GM20000 (cell line): ENCODE measurements around the gene SVIL.

Source experiments
- DNase-seq: peaks from one replicate; pipeline ENCODE4 v3.0.0; 2012; ENCODE audit warnings: low spot score
- CTCF ChIP-seq: IDR thresholded peaks from 2 replicates; pipeline ENCODE4 v1.5.1; 2012; ENCODE audit warnings: mild to moderate bottlenecking, control low read depth; ENCODE audit errors: extremely low read depth, missing control alignments

The SVIL gene

GRCh38 chr10:29534590-29534989 is 100.2 kb downstream of the SVIL start:
- no peak for DNase-seq
- no peak for TF ChIP-seq CTCF

DNA sequence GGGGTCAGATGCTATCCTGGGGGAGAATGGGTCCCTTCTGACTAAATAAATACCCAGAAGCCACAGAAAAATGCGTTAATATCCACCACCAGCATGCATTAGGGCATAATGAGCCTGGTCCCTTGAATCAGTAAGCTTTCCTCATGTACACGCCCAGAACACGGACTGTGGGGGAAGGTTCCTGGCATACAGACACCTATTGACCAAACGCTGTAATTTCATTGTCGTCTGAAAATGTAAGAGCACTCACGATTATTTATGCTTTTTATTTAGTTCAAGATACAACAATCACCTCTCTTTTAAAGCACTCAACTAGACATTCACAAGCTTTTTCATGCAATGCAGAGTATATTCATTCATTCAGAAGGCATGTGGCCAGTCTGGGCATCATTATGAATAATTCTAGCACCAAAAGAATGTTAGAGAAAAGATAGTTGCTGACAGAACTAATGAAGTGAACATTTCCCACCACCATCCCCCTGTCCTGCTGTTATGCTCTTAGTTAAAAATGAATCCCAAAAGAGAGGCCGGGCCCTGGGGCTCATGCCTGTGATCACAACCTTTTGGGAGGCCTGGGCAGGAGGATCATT is 101.0 kb downstream of the SVIL start:
- no peak for TF ChIP-seq CTCF
- no peak for DNase-seq

DNA sequence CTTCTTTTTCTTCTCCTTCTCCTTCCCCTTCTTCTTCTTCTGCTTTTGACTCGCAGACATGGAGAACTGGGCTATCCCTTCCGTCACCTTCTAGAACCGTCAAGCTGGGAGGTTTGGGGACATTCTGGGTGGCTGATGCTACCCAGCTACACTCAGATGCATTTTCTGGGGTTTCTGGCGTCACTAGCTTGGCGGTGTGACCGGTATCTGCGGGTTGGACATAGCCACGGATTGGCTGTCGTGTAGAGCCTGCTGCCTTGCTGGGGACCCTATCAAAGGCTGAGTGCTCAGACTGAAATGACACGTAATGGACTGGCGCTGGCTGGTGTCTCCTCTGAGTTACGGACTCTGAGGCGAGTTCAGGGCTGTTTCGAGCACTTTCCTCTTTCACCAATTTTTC is 101.7 kb downstream of the SVIL start:
- TF ChIP-seq CTCF, result no peak
- DNase-seq, result no peak

GRCh38 chr10:29532256-29532878 is 102.4 kb downstream of the SVIL start:
- TF ChIP-seq CTCF, result no peak

DNA sequence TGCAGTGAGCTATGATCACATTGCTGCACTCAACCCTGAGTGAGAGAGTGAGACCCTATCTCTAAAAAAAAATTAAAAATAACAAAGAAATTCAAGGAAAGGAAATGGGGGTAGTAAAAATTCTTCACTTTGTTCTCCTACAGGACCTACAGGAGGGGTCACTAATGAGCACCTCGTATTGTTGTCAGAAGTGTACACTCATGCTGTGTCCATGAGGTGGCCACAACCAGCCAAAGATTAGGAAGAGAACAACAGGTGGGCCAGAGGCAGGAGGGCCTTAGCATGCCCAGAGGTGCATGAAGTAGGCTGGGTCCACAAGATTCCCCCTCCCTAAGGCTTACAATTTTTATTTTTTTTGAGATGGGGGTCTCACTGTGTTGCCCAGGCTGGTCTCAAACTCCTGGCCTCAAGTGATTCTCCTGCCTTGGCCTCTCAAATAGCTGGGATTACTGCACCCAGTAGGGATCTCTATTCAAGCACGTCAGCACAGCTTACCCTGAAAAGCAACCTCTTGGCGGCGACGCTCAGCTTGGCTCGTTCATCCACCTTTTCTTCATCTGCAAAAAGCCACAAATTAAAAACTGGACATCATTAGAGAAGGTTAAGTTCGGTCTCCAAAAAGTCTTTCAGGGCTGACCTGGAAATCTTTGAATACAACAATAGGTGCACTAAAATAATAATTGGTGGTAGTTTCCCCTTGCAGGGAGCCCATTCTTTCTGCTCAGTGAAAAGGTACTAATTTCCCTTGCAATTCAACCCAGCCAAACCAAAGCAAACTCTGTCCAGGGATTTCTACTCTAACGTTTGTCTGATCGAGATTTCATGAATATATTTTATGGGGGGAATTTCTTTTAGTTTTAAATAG is 104.4 kb downstream of the SVIL start:
- TF ChIP-seq CTCF, result no peak
- no peak for DNase-seq

More at GRCh38 chr10:29532256-29532878, 102.4 kb downstream of the SVIL start:
- DNase-seq, result no peak

GRCh38 chr10:29529146-29529545 is 105.6 kb downstream of the SVIL start:
- no peak for DNase-seq
- no peak for TF ChIP-seq CTCF

DNA sequence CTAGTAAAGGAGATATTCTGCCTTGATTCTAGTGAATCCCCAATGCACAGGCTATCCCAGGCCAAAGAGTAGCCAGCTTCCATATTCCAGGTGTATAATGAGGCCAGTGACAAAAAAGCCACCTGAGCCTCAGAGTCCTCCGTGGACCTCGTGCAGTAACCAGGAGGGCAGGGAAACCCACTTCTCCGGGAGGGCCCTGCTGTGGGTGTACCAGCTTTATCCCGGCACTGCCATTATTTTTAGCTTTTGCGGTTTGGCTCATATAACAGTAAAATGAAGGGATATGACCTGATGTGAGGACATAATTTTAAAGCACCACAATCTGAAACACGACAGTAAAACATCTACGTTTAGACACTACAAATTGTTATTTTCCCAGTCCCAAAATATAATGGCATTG is 109.0 kb downstream of the SVIL start:
- TF ChIP-seq CTCF, result no peak
- DNase-seq, result no peak
